Lung (tissue), 12 donors: Measurements from ENCODE around the gene RNU6-1. TPM values are rescaled to one million over a fixed set of nuclear protein-coding genes. Genes with fewer than 3 reads are reported as not detected.

Experiments
- ATAC-seq: fragments of 200-7000 bp; cut with Tn5 transposase; one replicate; pipeline ENCODE4 v1.9.1; 2020; ENCODE audit warnings: moderate number of reproducible peaks; ENCODE audit not compliant: insufficient read depth, low FRiP score
- DNase-seq, 3 donors: peaks; one replicate each; pipeline ENCODE4 v3.0.0-alpha.2; 2013 to 2017
- H3K27ac ChIP-seq, 2 donors: one replicate each; pipeline ENCODE4 v1.5.1; 2013; ENCODE audit warnings: mild to moderate bottlenecking in 2 of 2, moderate library complexity in 2 of 2, control low read depth in 1 of 2, inconsistent platforms in 1 of 2, low read depth in 1 of 2, low read length in 1 of 2
- H3K27me3 ChIP-seq, 3 donors: one replicate each; pipeline ENCODE4 v1.5.1; 2013; ENCODE audit warnings: low read length in 2 of 3; ENCODE audit not compliant: control insufficient read depth in 3 of 3, insufficient read depth in 3 of 3
- H3K36me3 ChIP-seq, 4 donors: one replicate each; pipeline ENCODE4 v1.5.1; 2013; ENCODE audit warnings: low read length in 4 of 4, mild to moderate bottlenecking in 1 of 4, moderate library complexity in 1 of 4; ENCODE audit not compliant: control insufficient read depth in 4 of 4, insufficient read depth in 4 of 4
- H3K4me1 ChIP-seq, 5 donors: one replicate each; pipeline ENCODE4 v1.5.1; 2013; ENCODE audit warnings: low read length in 5 of 5, mild to moderate bottlenecking in 2 of 5, moderate library complexity in 1 of 5; ENCODE audit not compliant: control insufficient read depth in 5 of 5, insufficient read depth in 5 of 5
- H3K4me3 ChIP-seq: one replicate; pipeline ENCODE4 v1.5.1; 2013; ENCODE audit warnings: mild to moderate bottlenecking, control low read depth, moderate library complexity
- H3K9ac ChIP-seq, 2 donors: one replicate each; pipeline ENCODE4 v1.5.1; 2013; ENCODE audit warnings: low read length in 2 of 2, control low read depth in 1 of 2; ENCODE audit not compliant: insufficient read depth in 1 of 2
- H3K9me3 ChIP-seq, 4 donors: one replicate each; pipeline ENCODE4 v1.5.1; 2013; ENCODE audit warnings: low read length in 3 of 4, mild to moderate bottlenecking in 1 of 4, moderate library complexity in 1 of 4; ENCODE audit not compliant: control insufficient read depth in 4 of 4, insufficient read depth in 3 of 4
- WGBS, 2 donors: extraction: QIAGEN DNeasy Blood & Tissue Kit; methylation state at CpG; one replicate each; pipeline ENCODE4 v1.1.7; 2013; 5-methylcytosine and 5-hydroxymethylcytosine counted together
- polyA plus RNA-seq, 2 donors: library from polyadenylated mRNA; stranded (reverse); fragments of 200-250 nt; gene quantifications; one replicate each; pipeline ENCODE4 v1.2.1, GENCODE V29; 2013
- total RNA-seq, 2 donors: library from RNA; depleted of rRNA in 1 of 2; stranded (reverse); fragments of >200 nt in 1 of 2; gene quantifications; one replicate each; pipeline ENCODE4 v1.2.1, GENCODE V29; 2014 to 2021
- TF ChIP-seq, protein P1 (sequence below): IDR thresholded peaks from 2 replicates; pipeline ENCODE4 v1.5.1; 2012; ENCODE audit warnings: mild to moderate bottlenecking; ENCODE audit errors: control extremely low read depth, extremely low read depth
- donor health status: control.
- donor health status: control.
- donor health status: Bipolar disorder and iron deficiency.
- donor health status: healthy.
- donor health status: DM: yes; HTN: yes; CAD: no.

RNU6-1 gene
- total and polyA plus RNA-seq, 4 donors = not detected

DNA sequence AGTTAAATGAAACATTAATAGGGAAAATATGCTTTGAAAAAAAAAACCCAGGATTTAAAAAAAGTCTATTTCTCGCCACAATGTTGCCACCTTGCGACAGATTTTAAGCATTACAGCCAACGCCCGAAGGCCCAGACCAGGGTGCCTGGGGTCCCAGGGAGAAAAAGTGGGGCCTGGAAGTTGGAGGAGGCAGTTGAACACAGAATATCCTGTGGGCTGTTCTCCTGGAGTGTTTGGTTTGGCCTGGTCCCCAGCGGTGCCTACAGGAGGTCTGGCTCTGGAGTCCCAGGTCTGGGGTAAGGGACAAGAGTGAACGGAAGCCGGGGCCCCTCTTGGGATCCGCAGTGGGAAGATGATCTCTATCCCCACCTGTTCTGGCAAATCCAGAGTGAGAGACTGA lies 3.4 kb downstream of the RNU6-1 start:
- peaks cover 0 to 54% (median 7%) of the 10 kb centered on the region in 5 donors for H3K4me1 ChIP-seq
- DNase-seq (peak; percentile 65 to 77 (median 69)), ATAC-seq (no peak)
- peaks cover 0 to 58% (median 55%) of the 10 kb centered on the region in 3 donors for H3K27me3 ChIP-seq
- no peak overlapping the region for H3K4me3 ChIP-seq
- TF ChIP-seq, protein P1, sequence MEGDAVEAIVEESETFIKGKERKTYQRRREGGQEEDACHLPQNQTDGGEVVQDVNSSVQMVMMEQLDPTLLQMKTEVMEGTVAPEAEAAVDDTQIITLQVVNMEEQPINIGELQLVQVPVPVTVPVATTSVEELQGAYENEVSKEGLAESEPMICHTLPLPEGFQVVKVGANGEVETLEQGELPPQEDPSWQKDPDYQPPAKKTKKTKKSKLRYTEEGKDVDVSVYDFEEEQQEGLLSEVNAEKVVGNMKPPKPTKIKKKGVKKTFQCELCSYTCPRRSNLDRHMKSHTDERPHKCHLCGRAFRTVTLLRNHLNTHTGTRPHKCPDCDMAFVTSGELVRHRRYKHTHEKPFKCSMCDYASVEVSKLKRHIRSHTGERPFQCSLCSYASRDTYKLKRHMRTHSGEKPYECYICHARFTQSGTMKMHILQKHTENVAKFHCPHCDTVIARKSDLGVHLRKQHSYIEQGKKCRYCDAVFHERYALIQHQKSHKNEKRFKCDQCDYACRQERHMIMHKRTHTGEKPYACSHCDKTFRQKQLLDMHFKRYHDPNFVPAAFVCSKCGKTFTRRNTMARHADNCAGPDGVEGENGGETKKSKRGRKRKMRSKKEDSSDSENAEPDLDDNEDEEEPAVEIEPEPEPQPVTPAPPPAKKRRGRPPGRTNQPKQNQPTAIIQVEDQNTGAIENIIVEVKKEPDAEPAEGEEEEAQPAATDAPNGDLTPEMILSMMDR = peak; percentile 73
- H3K27ac ChIP-seq = no peak overlapping the region
- H3K9ac ChIP-seq = no peak overlapping the region
- H3K9me3 ChIP-seq = no peaks in the 10 kb centered on the region
- 35 to 37% methylated on average over 8 of the region's 8 CpGs for WGBS, 2 donors
- H3K36me3 ChIP-seq = no peaks in the 10 kb centered on the region

DNA sequence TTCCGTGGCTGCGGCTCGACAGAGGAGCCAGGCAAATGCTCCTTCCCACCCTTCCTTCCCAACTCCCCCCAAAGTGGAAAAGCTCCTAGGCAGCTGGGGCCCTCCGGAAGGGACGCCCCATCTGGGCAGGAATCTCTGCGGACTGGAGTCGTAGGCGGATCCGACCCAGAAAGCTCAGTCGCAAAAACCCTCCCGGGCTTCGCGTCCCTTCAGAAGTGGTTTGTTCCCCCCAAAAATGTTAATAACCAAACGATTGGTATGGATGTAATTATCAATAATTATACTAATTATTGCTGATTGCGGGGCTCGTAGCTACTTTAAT lies 3.8 kb downstream of the RNU6-1 start:
- WGBS, 2 donors = 4 to 5% methylated on average over 16 of the region's 16 CpGs
- peak in 2 of 3 donors; percentile 20 to 26 for DNase-seq
- Histone ChIP-seq H3K27ac (no peak overlapping the region), H3K9me3 (no peaks in the 10 kb centered on the region), H3K27me3 (peaks cover 0 to 62% (median 59%) of the 10 kb centered on the region in 3 donors), H3K4me3 (no peak overlapping the region), H3K36me3 (no peaks in the 10 kb centered on the region), H3K9ac (no peak overlapping the region), H3K4me1 (peaks cover 0 to 50% (median 4%) of the 10 kb centered on the region in 5 donors)
- ATAC-seq = no peak
- TF ChIP-seq, protein P1 = no peak

DNA sequence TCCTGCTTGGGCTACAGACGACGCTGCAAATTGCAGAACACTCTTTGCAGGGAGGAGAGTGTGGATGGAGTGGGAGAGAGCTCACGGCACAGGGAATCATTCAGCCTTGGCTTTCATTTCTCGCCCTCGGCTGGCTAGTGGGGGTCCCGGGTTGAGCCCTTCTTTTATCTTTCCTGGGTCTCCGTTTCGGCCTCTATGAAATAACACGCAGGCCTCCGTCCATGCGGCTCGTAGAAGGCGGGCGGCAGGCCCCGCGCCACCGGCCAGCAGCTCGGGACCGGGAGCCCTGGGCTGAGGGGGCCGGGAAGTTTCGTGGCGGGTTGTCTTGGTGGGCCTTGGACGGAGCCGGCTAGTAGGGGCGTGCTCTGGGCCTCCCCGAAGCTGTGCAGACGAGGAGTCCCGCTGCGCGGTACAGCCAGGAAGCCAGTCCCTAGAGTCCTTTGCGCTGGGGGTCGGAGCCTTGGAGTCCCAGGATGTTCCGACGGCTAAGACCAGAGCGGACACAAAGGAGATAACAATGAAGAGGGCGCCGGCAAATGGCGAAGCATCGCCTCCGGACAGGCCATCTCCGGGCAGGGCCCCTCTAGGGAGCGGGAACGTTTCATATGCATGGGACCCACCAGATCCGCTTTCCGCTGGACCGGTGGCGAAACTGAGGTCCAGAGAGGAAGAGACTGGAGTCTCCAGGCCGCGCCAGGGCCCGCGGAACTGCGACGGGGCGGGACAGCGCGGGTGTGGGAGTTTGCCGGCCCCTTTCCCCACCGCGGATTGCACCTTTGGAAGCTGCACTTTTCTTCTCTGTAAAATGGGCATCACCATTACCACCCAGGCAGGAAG lies 4.3 kb downstream of the RNU6-1 start:
- Histone ChIP-seq H3K36me3 (no peaks in the 10 kb centered on the region), H3K27ac (no peak overlapping the region), H3K27me3 (peaks cover 0 to 68% (median 65%) of the 10 kb centered on the region in 3 donors), H3K4me1 (peaks cover 0 to 48% (median 4%) of the 10 kb centered on the region in 5 donors), H3K9me3 (no peaks in the 10 kb centered on the region), H3K9ac (no peak overlapping the region), H3K4me3 (peak overlapping the region; percentile 4)
- DNase-seq (peak in 2 of 3 donors; percentile 23 to 29), ATAC-seq (no peak)
- TF ChIP-seq, protein P1 = no peak
- WGBS, 2 donors = 2 to 5% methylated on average over 59 of the region's 59 CpGs
